Measurements from ENCODE around the gene FAM81B. TPM values are rescaled to one million over a fixed set of nuclear protein-coding genes. Genes with fewer than 3 reads are reported as not detected.

FAM81B gene
- total RNA-seq, 1 experiment from 2014 or later: not detected

DNA sequence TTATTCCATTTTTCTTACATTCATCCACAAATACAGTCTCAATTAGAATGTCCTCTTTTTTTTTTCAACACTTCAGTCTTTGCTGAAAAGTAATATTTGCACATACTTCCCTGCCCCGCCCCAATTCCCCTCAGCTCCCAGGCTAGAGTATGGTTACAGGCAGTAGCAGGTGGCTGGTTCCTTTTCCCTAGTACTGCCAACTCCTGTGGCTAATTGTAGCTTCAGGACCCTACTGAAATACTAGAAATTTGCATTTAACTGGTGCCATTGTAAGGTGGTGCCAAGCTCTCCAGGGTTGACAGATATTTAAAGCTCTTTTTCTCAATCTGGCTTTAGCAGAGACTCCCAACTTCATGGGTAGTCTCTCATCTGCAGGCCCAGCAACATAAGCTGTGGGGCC, 80.3 kb downstream of the FAM81B start:
- no peak for DNase-seq (ENCODE audit: low read depth)

DNA sequence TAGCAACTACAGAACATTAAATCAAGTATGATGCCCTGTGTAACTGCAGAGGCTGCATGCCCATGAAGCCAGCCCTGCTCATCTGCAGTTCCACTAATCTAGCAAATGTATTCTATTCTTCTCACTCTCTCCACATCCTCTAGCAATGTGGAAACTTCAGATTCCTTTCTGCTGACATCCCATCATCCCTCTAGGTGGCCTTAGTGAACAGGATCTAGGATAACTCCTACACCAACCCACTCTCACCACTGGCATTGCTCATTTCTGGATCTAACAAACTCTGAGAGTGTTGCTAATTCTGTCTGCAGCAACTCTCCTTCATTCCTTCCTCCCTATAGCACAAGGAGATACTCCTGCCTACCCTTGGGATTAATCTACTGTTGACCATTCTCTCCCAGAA, 80.8 kb downstream of the FAM81B start:
- DNase-seq (ENCODE audit: low read depth): no peak

- no peak for DNase-seq (ENCODE audit: low read depth)
Measured at GRCh38 chr5:95484421-95484820, 93.3 kb downstream of the FAM81B start.

GRCh38 chr5:95486191-95486590, 95.0 kb downstream of the FAM81B start:
- DNase-seq (ENCODE audit: low read depth): no peak

- no peak for DNase-seq (ENCODE audit: low read depth)
Measured at GRCh38 chr5:95487880-95488279, 96.7 kb downstream of the FAM81B start.

Other genes with a start within 250 kb of the FAM81B start
- 11.3 and 14.3 TPM in 2 replicates for gene MCTP1, start 106.3 kb upstream of the FAM81B start, total RNA-seq (2014; rRNA removed; shearing (Covaris generic))
- 62.5 and 71.6 TPM in 2 replicates for gene SKIC3, start 163.6 kb downstream of the FAM81B start, total RNA-seq (2014; rRNA removed; shearing (Covaris generic))
- 6.2 and 8.5 TPM in 2 replicates for gene ARSK, start 163.7 kb downstream of the FAM81B start, total RNA-seq (2014; rRNA removed; shearing (Covaris generic))
- 0.29 TPM in 1 of 2 replicates, not detected in the other for gene GPR150, start 228.7 kb downstream of the FAM81B start, total RNA-seq (2014; rRNA removed; shearing (Covaris generic))